ENCODE data around the gene SPATA9.

Gene SPATA9

GRCh38 chr5:95613514-95613913 is 69.3 kb downstream of the SPATA9 start:
- DNase-seq, result no peak

- no peak for DNase-seq
Observed at GRCh38 chr5:95611396-95611795, 71.4 kb downstream of the SPATA9 start.

- no peak for DNase-seq
Observed at GRCh38 chr5:95610546-95610945, 72.2 kb downstream of the SPATA9 start.

GRCh38 chr5:95609711-95610110 is 73.1 kb downstream of the SPATA9 start:
- DNase-seq, result no peak
